Suprapubic skin (tissue), 4 donors: ENCODE results near the gene UBE2S. TPM values are rescaled to one million over a fixed set of nuclear protein-coding genes. Genes with fewer than 3 reads are reported as not detected.
"Not testable (repeated sequence)": the region's sequence is repeated elsewhere in the genome, so short reads cannot be mapped to it uniquely, and the experiment has no call there.

Experiments
- DNase-seq, 2 donors: peaks; one replicate each; pipeline ENCODE4 v3.0.0-alpha.2; 2019; ENCODE audit warnings: low spot score in 2 of 2
- H3K27ac ChIP-seq: fragments of 200-600 bp; sonication (generic); one replicate; pipeline ENCODE4 v1.5.1; 2019
- H3K27me3 ChIP-seq: fragments of 200-600 bp; sonication (generic); one replicate; pipeline ENCODE4 v1.5.1; 2019
- H3K36me3 ChIP-seq: fragments of 200-600 bp; sonication (generic); one replicate; pipeline ENCODE4 v1.5.1; 2019
- H3K4me1 ChIP-seq: fragments of 200-600 bp; sonication (generic); one replicate; pipeline ENCODE4 v1.5.1; 2019
- H3K4me3 ChIP-seq: fragments of 200-600 bp; sonication (generic); one replicate; pipeline ENCODE4 v1.5.1; 2019; ENCODE audit warnings: mild to moderate bottlenecking
- H3K9me3 ChIP-seq: fragments of 200-600 bp; sonication (generic); one replicate; pipeline ENCODE4 v1.5.1; 2019
- CTCF ChIP-seq, 2 donors: fragments of 200-600 bp in 1 of 2; fragments of 450-650 bp in 1 of 2; sonication (generic) in 1 of 2; IDR thresholded peaks; one replicate each; pipeline ENCODE4 v1.5.1; 2016 to 2019; ENCODE audit warnings: antibody characterized with exemption in 2 of 2, mild to moderate bottlenecking in 1 of 2, moderate library complexity in 1 of 2
- EP300 ChIP-seq: sonication (generic); formaldehyde crosslinking; IDR thresholded peaks from one replicate; pipeline ENCODE4 v1.6.1; 2017; ENCODE audit warnings: antibody characterized with exemption
- POLR2A ChIP-seq, 2 donors: fragments of 450-650 bp; IDR thresholded peaks; one replicate each; pipeline ENCODE4 v1.6.1; 2017; ENCODE audit warnings: antibody characterized with exemption in 2 of 2, mild to moderate bottlenecking in 2 of 2, moderate library complexity in 2 of 2
- POLR2AphosphoS5 ChIP-seq, 3 donors: sonication (generic); formaldehyde crosslinking; IDR thresholded peaks; one replicate each; pipeline ENCODE4 v1.6.1; 2017; ENCODE audit warnings: antibody characterized with exemption in 3 of 3
- WGBS: methylation state at CpG from one replicate; pipeline ENCODE4 v1.1.5; 2018; 5-methylcytosine and 5-hydroxymethylcytosine counted together
- total RNA-seq, 4 donors: library from RNA; depleted of rRNA; stranded (reverse); fragments of >200 nt; gene quantifications; one replicate each; pipeline ENCODE4 v1.1.0, GENCODE V29; 2016

The UBE2S gene
- total RNA-seq, 4 donors from 2014 or later = 7.4 to 17.0 (median 12.2) TPM

- peaks cover 5% of the 10 kb centered on the region for H3K27me3 ChIP-seq
- no peaks in the 10 kb centered on the region for H3K9me3 ChIP-seq
- H3K27ac ChIP-seq = no peak overlapping the region
- 48% methylated on average over 4 of the region's 5 CpGs for WGBS
- TF ChIP-seq CTCF (IDR thresholded peaks at IDR 0.05) (no peak), POLR2AphosphoS5 (IDR thresholded peaks at IDR 0.05) (no peak), POLR2A (IDR thresholded peaks at IDR 0.05) (no peak), EP300 (no peak)
- H3K4me3 ChIP-seq = no peak overlapping the region
- DNase-seq = no peak
- H3K4me1 ChIP-seq = peaks cover 3% of the 10 kb centered on the region
- no peaks in the 10 kb centered on the region for H3K36me3 ChIP-seq
These were observed 11.5 kb upstream of the UBE2S start for GRCh38 chr19:55419103-55419502.

- Histone ChIP-seq H3K36me3 (no peaks in the 10 kb centered on the region), H3K27ac (no peak overlapping the region), H3K27me3 (peaks cover 5% of the 10 kb centered on the region), H3K9me3 (no peaks in the 10 kb centered on the region), H3K4me3 (no peak overlapping the region), H3K4me1 (peaks cover under 1% of the 10 kb centered on the region)
- DNase-seq = no peak
- 12% methylated on average over 7 of the region's 7 CpGs for WGBS
- TF ChIP-seq CTCF (IDR thresholded peaks at IDR 0.05) (peak; percentile 41 to 42), EP300 (no peak), POLR2AphosphoS5 (IDR thresholded peaks at IDR 0.05) (no peak)
These were observed 10.6 kb upstream of the UBE2S start for GRCh38 chr19:55418185-55418584.

GRCh38 chr19:55410168-55410567 lies 2.6 kb upstream of the UBE2S start:
- DNase-seq = no peak
- Histone ChIP-seq H3K4me3 (no peak overlapping the region), H3K27ac (no peak overlapping the region), H3K9me3 (no peaks in the 10 kb centered on the region), H3K27me3 (no peaks in the 10 kb centered on the region), H3K4me1 (peaks cover 15% of the 10 kb centered on the region), H3K36me3 (peaks cover 3% of the 10 kb centered on the region)
- 95% methylated on average over 2 of the region's 2 CpGs for WGBS
- TF ChIP-seq EP300 (no peak), POLR2A (IDR thresholded peaks at IDR 0.05) (no peak), CTCF (IDR thresholded peaks at IDR 0.05) (no peak), POLR2AphosphoS5 (IDR thresholded peaks at IDR 0.05) (no peak)

GRCh38 chr19:55409179-55409578 lies 1.6 kb upstream of the UBE2S start:
- H3K27ac ChIP-seq, H3K36me3 ChIP-seq, H3K9me3 ChIP-seq, DNase-seq, H3K4me3 ChIP-seq, H3K27me3 ChIP-seq: not testable (repeated sequence)
- peaks cover 15% of the 10 kb centered on the region for H3K4me1 ChIP-seq
- WGBS = 95% methylated on average over 8 of the region's 8 CpGs

GRCh38 chr19:55408533-55408872 lies 915 bp upstream of the UBE2S start:
- Histone ChIP-seq H3K27ac (peak overlapping the region; percentile 96), H3K27me3 (no peaks in the 10 kb centered on the region), H3K4me1 (peaks cover 15% of the 10 kb centered on the region), H3K4me3 (peak overlapping the region; percentile 97), H3K9me3 (no peaks in the 10 kb centered on the region), H3K36me3 (peaks cover 14% of the 10 kb centered on the region)
- no peak for DNase-seq
- 75% methylated on average over 8 of the region's 9 CpGs for WGBS
- TF ChIP-seq CTCF (IDR thresholded peaks at IDR 0.05) (no peak), POLR2AphosphoS5 (IDR thresholded peaks at IDR 0.05) (no peak), EP300 (no peak), POLR2A (IDR thresholded peaks at IDR 0.05) (no peak)

GRCh38 chr19:55407800-55408532 lies 378 bp upstream of the UBE2S start:
- H3K4me1 ChIP-seq = peaks cover 15% of the 10 kb centered on the region
- no peaks in the 10 kb centered on the region for H3K9me3 ChIP-seq
- under 1% methylated on average over 55 of the region's 72 CpGs for WGBS
- DNase-seq = peak; percentile 99 to 100
- peak overlapping the region; percentile 97 for H3K4me3 ChIP-seq
- H3K36me3 ChIP-seq = peaks cover 19% of the 10 kb centered on the region
- TF ChIP-seq EP300 (no peak), POLR2AphosphoS5 (IDR thresholded peaks at IDR 0.05) (peak in 2 of 3 donors; percentile 47 to 53)
- no peaks in the 10 kb centered on the region for H3K27me3 ChIP-seq
- peak overlapping the region; percentile 96 for H3K27ac ChIP-seq
